Keratinocyte (primary cell): Measurements from ENCODE around the gene CBARP. TPM values are rescaled to one million over a fixed set of nuclear protein-coding genes. Genes with fewer than 3 reads are reported as not detected.

Experiments used
- DNase-seq: peaks from one replicate; pipeline ENCODE4 v3.0.0-alpha.2; 2011; ENCODE audit warnings: low read depth, missing footprints, low spot score
- FAIRE-seq: peaks from 2 replicates; lab custom pipeline; 2011; peaks lifted over from hg19 to GRCh38; lab: Jason Lieb, UNC
- H2AFZ ChIP-seq: 2 replicates; pipeline ENCODE4 v1.6.0; 2012; ENCODE audit warnings: low read length, control low read depth, inconsistent platforms; ENCODE audit not compliant: control insufficient read depth
- H3K27ac ChIP-seq: 2 replicates; pipeline ENCODE4 v1.5.1; 2011; ENCODE audit warnings: low read length; ENCODE audit not compliant: control insufficient read depth, insufficient read depth
- H3K27me3 ChIP-seq: 3 replicates; pipeline ENCODE4 v1.6.0; 2011; ENCODE audit warnings: low read length; ENCODE audit not compliant: control insufficient read depth, insufficient read depth; ENCODE audit errors: extremely low read depth
- H3K36me3 ChIP-seq, 2 experiments: 2 replicates in 1 of 2; 3 replicates in 1 of 2; pipeline ENCODE4 v1.5.1; 2011; ENCODE audit warnings: low read length in 2 of 2, mild to moderate bottlenecking in 1 of 2; ENCODE audit not compliant: control insufficient read depth in 2 of 2, insufficient read depth in 2 of 2; ENCODE audit errors: extremely low read depth in 1 of 2
- H3K4me1 ChIP-seq: 3 replicates; pipeline ENCODE4 v1.5.1; 2011; ENCODE audit warnings: low read length; ENCODE audit not compliant: control insufficient read depth, insufficient read depth; ENCODE audit errors: extremely low read depth
- H3K4me2 ChIP-seq: 3 replicates; pipeline ENCODE4 v1.6.0; 2011; ENCODE audit warnings: low read depth, low read length; ENCODE audit not compliant: control insufficient read depth, insufficient read depth; ENCODE audit errors: extremely low read depth
- H3K4me3 ChIP-seq, 3 experiments: fragments of 200-600 bp in 1 of 3; sonication (generic) in 1 of 3; 2 replicates in 2 of 3; 3 replicates in 1 of 3; pipeline ENCODE4 v1.5.1; 2011 to 2016; ENCODE audit warnings: low read length in 3 of 3, mild to moderate bottlenecking in 3 of 3, control low read depth in 2 of 3, inconsistent platforms in 1 of 3, low read depth in 1 of 3, mixed read lengths in 1 of 3, mixed run types in 1 of 3, moderate library complexity in 1 of 3; ENCODE audit not compliant: control insufficient read depth in 2 of 3, insufficient read depth in 2 of 3; ENCODE audit errors: extremely low read depth in 1 of 3
- H3K79me2 ChIP-seq: 2 replicates; pipeline ENCODE4 v1.6.0; 2012; ENCODE audit warnings: low read length; ENCODE audit not compliant: control insufficient read depth, insufficient read depth
- H3K9ac ChIP-seq: 3 replicates; pipeline ENCODE4 v1.6.0; 2011; ENCODE audit warnings: low read length; ENCODE audit not compliant: control insufficient read depth, insufficient read depth; ENCODE audit errors: extremely low read depth
- H3K9me1 ChIP-seq: 3 replicates; pipeline ENCODE4 v1.6.0; 2011; ENCODE audit warnings: low read length; ENCODE audit not compliant: control insufficient read depth, insufficient read depth; ENCODE audit errors: extremely low read depth
- H3K9me3 ChIP-seq: 2 replicates; pipeline ENCODE4 v1.5.1; 2012; ENCODE audit warnings: low read depth, low read length; ENCODE audit not compliant: control insufficient read depth
- H4K20me1 ChIP-seq: 3 replicates; pipeline ENCODE4 v1.6.0; 2011; ENCODE audit warnings: low read length; ENCODE audit not compliant: control insufficient read depth, insufficient read depth; ENCODE audit errors: extremely low read depth
- EZH2 ChIP-seq: IDR thresholded peaks from one replicate; pipeline ENCODE4 v1.6.1; 2012; ENCODE audit warnings: inconsistent platforms, mild to moderate bottlenecking, low read length, moderate library complexity
- dilution Hi-C: fragments of 300-500 bp; cut with MboI; formaldehyde crosslinking; loops from one replicate; pipeline ENCODE4 v1.7.0; 2020; ENCODE audit warnings: low sequenced_read_pairs; ENCODE audit not compliant: extremely low pct_ligation_motif_present
- polyA plus RNA-seq, 5 experiments: library from polyadenylated mRNA; depleted of rRNA in 3 of 5; stranded (reverse) in 3 of 5; stranded (forward) in 1 of 5; unstranded in 1 of 5; fragments of >200 nt; gene quantifications; 1 replicate in 1 of 5; 2 replicates in 3 of 5; 3 replicates in 1 of 5; pipeline versions ENCODE4 v1.2.1 to v1.2.3, GENCODE V29; 2011 to 2012; ENCODE audit warnings: missing spikeins in 2 of 5, low read depth in 1 of 5, low replicate concordance in 1 of 5
- TF ChIP-seq, protein P1 (sequence below), 3 experiments: IDR thresholded peaks in 1 of 3; conservative IDR thresholded peaks in 1 of 3; optimal IDR thresholded peaks in 1 of 3; 2 replicates in 2 of 3; 3 replicates in 1 of 3; pipeline versions ENCODE3 to v1.5.1; 2011; ENCODE audit warnings: low read length in 3 of 3, mild to moderate bottlenecking in 3 of 3, moderate library complexity in 2 of 3, control low read depth in 1 of 3, inconsistent platforms in 1 of 3; ENCODE audit not compliant: insufficient read depth in 2 of 3; ENCODE audit errors: extremely low read depth in 1 of 3

CBARP gene
- polyA plus RNA-seq, 1 donor (not counting 4 experiments of a cell fraction or from before 2014, with no cell fraction given), result 0.93 TPM

GRCh38 chr19:1274852-1275259 is 37.1 kb upstream of the CBARP start:
- no peak for FAIRE-seq
- no peak for DNase-seq
- peaks cover 6% of the 10 kb centered on the region for H4K20me1 ChIP-seq
- peak overlapping the region; percentile 90 for H3K9ac ChIP-seq
- TF ChIP-seq, protein P1, sequence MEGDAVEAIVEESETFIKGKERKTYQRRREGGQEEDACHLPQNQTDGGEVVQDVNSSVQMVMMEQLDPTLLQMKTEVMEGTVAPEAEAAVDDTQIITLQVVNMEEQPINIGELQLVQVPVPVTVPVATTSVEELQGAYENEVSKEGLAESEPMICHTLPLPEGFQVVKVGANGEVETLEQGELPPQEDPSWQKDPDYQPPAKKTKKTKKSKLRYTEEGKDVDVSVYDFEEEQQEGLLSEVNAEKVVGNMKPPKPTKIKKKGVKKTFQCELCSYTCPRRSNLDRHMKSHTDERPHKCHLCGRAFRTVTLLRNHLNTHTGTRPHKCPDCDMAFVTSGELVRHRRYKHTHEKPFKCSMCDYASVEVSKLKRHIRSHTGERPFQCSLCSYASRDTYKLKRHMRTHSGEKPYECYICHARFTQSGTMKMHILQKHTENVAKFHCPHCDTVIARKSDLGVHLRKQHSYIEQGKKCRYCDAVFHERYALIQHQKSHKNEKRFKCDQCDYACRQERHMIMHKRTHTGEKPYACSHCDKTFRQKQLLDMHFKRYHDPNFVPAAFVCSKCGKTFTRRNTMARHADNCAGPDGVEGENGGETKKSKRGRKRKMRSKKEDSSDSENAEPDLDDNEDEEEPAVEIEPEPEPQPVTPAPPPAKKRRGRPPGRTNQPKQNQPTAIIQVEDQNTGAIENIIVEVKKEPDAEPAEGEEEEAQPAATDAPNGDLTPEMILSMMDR (optimal IDR thresholded peaks at IDR 0.05 in 1 of 3, IDR thresholded peaks at IDR 0.05 in 1 of 3, conservative IDR thresholded peaks at IDR 0.05 in 1 of 3; ENCODE audit: extremely low read depth in 1 of 3, insufficient read depth in 2 of 3, low read length in 3 of 3), result no peak
- TF ChIP-seq EZH2, result no peak
- H3K27ac ChIP-seq, result peak overlapping the region; percentile 90
- peak overlapping the region; percentile 65 to 69 (median 67) for H3K4me3 ChIP-seq
- no peaks in the 10 kb centered on the region for H3K9me3 ChIP-seq
- H3K27me3 ChIP-seq, result no peaks in the 10 kb centered on the region
- peaks cover 55% of the 10 kb centered on the region for H3K79me2 ChIP-seq
- peaks cover 46% of the 10 kb centered on the region for H3K4me1 ChIP-seq
- H3K36me3 ChIP-seq, result peaks cover 34 to 51% of the 10 kb centered on the region in 2 experiments
- no peak overlapping the region for H2AFZ ChIP-seq
- dilution Hi-C loops, result no loop called here
- H3K9me1 ChIP-seq, result no peaks in the 10 kb centered on the region
- peak overlapping the region; percentile 87 for H3K4me2 ChIP-seq

DNA sequence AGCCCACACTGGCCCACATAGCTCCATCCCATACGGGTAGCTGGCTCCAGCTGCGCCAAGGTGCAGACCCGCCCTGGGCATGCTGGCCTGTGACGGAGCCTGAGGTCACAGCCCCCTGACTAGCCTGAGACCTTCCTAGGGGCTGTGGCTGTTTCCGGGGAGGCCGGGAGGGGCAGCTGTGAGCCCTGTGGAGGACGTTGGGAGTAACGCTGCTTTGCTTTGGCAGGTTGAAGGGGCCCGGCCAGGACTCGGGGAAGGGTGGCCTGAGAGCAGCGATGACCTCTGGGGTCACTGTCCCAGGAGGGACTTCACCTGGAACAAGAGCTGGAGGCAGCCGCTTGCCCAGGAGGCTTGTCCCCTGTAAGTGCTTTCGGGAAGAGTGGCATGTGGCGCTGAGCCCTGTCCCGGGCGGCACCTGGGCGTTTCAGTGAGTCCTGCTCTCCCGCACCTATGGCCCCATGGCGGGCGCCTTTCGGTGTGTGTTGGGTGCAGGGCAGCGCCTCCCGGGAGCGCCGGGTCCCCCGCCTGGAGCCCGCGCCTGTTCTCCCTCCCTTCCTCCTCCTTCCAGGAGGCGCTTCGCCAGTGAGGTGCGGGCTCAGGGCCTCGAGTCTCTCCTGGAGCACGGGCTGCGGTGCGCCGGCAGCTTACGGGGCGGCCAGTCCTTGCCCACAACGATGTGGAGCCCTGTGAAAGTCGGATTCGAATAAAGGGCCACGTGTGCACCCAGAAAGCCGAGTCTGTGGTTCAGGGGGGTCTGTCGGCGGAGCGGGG is 36.5 kb upstream of the CBARP start:
- H3K9me3 ChIP-seq, result no peaks in the 10 kb centered on the region
- TF ChIP-seq, protein P1 (optimal IDR thresholded peaks at IDR 0.05 in 1 of 3, IDR thresholded peaks at IDR 0.05 in 1 of 3, conservative IDR thresholded peaks at IDR 0.05 in 1 of 3; ENCODE audit: extremely low read depth in 1 of 3, insufficient read depth in 2 of 3, low read length in 3 of 3), result no peak
- no peak for TF ChIP-seq EZH2
- H3K4me1 ChIP-seq, result peaks cover 48% of the 10 kb centered on the region
- peaks cover 55% of the 10 kb centered on the region for H3K79me2 ChIP-seq
- H3K4me3 ChIP-seq, result peak overlapping the region; percentile 65 to 69 (median 67)
- no peaks in the 10 kb centered on the region for H4K20me1 ChIP-seq
- H3K36me3 ChIP-seq, result peaks cover 31 to 46% of the 10 kb centered on the region in 2 experiments
- H3K9me1 ChIP-seq, result no peaks in the 10 kb centered on the region
- dilution Hi-C loops, result no loop called here
- no peak overlapping the region for H2AFZ ChIP-seq
- H3K27me3 ChIP-seq, result no peaks in the 10 kb centered on the region
- peak overlapping the region; percentile 90 for H3K27ac ChIP-seq
- no peak for DNase-seq
- peak overlapping the region; percentile 87 for H3K4me2 ChIP-seq
- no peak for FAIRE-seq
- peak overlapping the region; percentile 90 for H3K9ac ChIP-seq
